IPS-NIHi7 (cell line): ENCODE measurements around the gene RBM20.
"Not testable (repeated sequence)": the region's sequence is repeated elsewhere in the genome, so short reads cannot be mapped to it uniquely, and the experiment has no call there.

Experiments used
- DNase-seq: peaks from one replicate; pipeline ENCODE4 v3.0.0; 2012; ENCODE audit warnings: mixed read lengths; ENCODE audit errors: extremely low spot score

Gene RBM20

GRCh38 chr10:110853921-110854605, 209.9 kb downstream of the RBM20 start:
- DNase-seq, result no peak

GRCh38 chr10:110857265-110858171, 213.4 kb downstream of the RBM20 start:
- DNase-seq, result no peak

GRCh38 chr10:110858297-110858934, 214.3 kb downstream of the RBM20 start:
- DNase-seq, result no peak

GRCh38 chr10:110859206-110859972, 215.3 kb downstream of the RBM20 start:
- DNase-seq, result no peak

- no peak for DNase-seq
Measured at GRCh38 chr10:110859973-110860376, 215.8 kb downstream of the RBM20 start.

- no peak for DNase-seq
Measured at GRCh38 chr10:110860576-110861241, 216.6 kb downstream of the RBM20 start.

GRCh38 chr10:110861476-110861875, 217.3 kb downstream of the RBM20 start:
- DNase-seq, result no peak

- DNase-seq, result no peak
Measured at GRCh38 chr10:110861930-110862649, 218.0 kb downstream of the RBM20 start.

GRCh38 chr10:110862961-110863360, 218.8 kb downstream of the RBM20 start:
- no peak for DNase-seq

- DNase-seq, result no peak
Measured at GRCh38 chr10:110863361-110863760, 219.2 kb downstream of the RBM20 start.

GRCh38 chr10:110863956-110864355, 219.8 kb downstream of the RBM20 start:
- no peak for DNase-seq

- DNase-seq, result no peak
Measured at GRCh38 chr10:110864662-110865140, 220.6 kb downstream of the RBM20 start.

- no peak for DNase-seq
Measured at GRCh38 chr10:110865186-110865808, 221.2 kb downstream of the RBM20 start.

GRCh38 chr10:110865809-110866482, 221.8 kb downstream of the RBM20 start:
- DNase-seq, result no peak

GRCh38 chr10:110867011-110867806, 223.1 kb downstream of the RBM20 start:
- not testable (repeated sequence) for DNase-seq

GRCh38 chr10:110867807-110868465, 223.8 kb downstream of the RBM20 start:
- DNase-seq, result no peak

- no peak for DNase-seq
Measured at GRCh38 chr10:110868981-110869380, 224.8 kb downstream of the RBM20 start.

- DNase-seq, result no peak
Measured at GRCh38 chr10:110870823-110871297, 226.7 kb downstream of the RBM20 start.
